H1 (cell line): ENCODE data around the gene MIPEP. TPM values are rescaled to one million over a fixed set of nuclear protein-coding genes. Genes with fewer than 3 reads are reported as not detected.

ENCODE experiments used
- CTCF ChIA-PET: fragments of 300-600 bp; sonication (Branson Sonifier 250); formaldehyde crosslinking; loops from one replicate; lab custom pipeline; 2021; ENCODE audit not compliant: partially characterized antibody; lab: Charles Lee
- POLR2A ChIA-PET: fragments of 300-600 bp; sonication (Branson Sonifier 250); formaldehyde crosslinking; loops from one replicate; lab custom pipeline; 2021; ENCODE audit warnings: inconsistent platforms; ENCODE audit not compliant: partially characterized antibody; lab: Charles Lee
- DNase-seq, 2 experiments: peaks; one replicate each; pipeline versions ENCODE4 v3.0.0 to v3.0.0-alpha.2; 2010 to 2022; ENCODE audit warnings: low spot score in 2 of 2, low read depth in 1 of 2, mixed read lengths in 1 of 2
- FAIRE-seq: peaks from 2 replicates; lab custom pipeline; 2011; peaks lifted over from hg19 to GRCh38; lab: Jason Lieb, UNC
- H2AFZ ChIP-seq: 2 replicates; pipeline ENCODE4 v1.8.1; 2012; ENCODE audit warnings: low read length, inconsistent platforms
- H2AK5ac ChIP-seq: 2 replicates; pipeline ENCODE4 v1.6.1; 2013; ENCODE audit warnings: low read depth, low read length
- H2BK120ac ChIP-seq: replicated peaks from 2 replicates; pipeline ENCODE3; 2013; ENCODE audit warnings: low read depth, low read length, inconsistent platforms
- H2BK12ac ChIP-seq: 2 replicates; pipeline ENCODE4 v1.6.1; 2013; ENCODE audit warnings: low read depth, low read length
- H2BK15ac ChIP-seq: 2 replicates; pipeline ENCODE4 v1.6.1; 2013; ENCODE audit warnings: low read length
- H2BK20ac ChIP-seq: 2 replicates; pipeline ENCODE4 v1.6.1; 2013; ENCODE audit warnings: low read length
- H2BK5ac ChIP-seq: 2 replicates; pipeline ENCODE4 v1.6.1; 2013; ENCODE audit warnings: low read depth, low read length
- H3K14ac ChIP-seq: 2 replicates; pipeline ENCODE4 v1.6.1; 2013; ENCODE audit warnings: inconsistent platforms; ENCODE audit not compliant: insufficient read length
- H3K18ac ChIP-seq: 2 replicates; pipeline ENCODE4 v1.6.1; 2013; ENCODE audit warnings: low read length; ENCODE audit errors: extremely low read depth
- H3K23ac ChIP-seq: 2 replicates; pipeline ENCODE4 v1.6.1; 2013; ENCODE audit warnings: inconsistent platforms; ENCODE audit not compliant: insufficient read length
- H3K23me2 ChIP-seq: 2 replicates; pipeline ENCODE4 v1.6.1; 2013; ENCODE audit warnings: low read depth, low read length
- H3K27ac ChIP-seq: 2 replicates; pipeline ENCODE4 v1.6.1; 2011; ENCODE audit warnings: low read depth, low read length, inconsistent platforms
- H3K27me3 ChIP-seq, 4 experiments: replicated peaks in 1 of 4; 1 replicate in 1 of 4; 2 replicates in 3 of 4; pipeline versions ENCODE4 v1.6.1 to v1.8.1; 2011 to 2013; ENCODE audit warnings: low read length in 3 of 4, mild to moderate bottlenecking in 3 of 4, inconsistent platforms in 2 of 4, mixed read lengths in 2 of 4, moderate library complexity in 1 of 4; ENCODE audit not compliant: control insufficient read depth in 3 of 4, insufficient read depth in 3 of 4; ENCODE audit errors: extremely low read depth in 1 of 4
- H3K36me3 ChIP-seq, 4 experiments: 2 replicates each; pipeline versions ENCODE4 v1.6.1 to v1.8.1; 2011 to 2013; ENCODE audit warnings: mild to moderate bottlenecking in 4 of 4, low read length in 3 of 4, moderate library complexity in 2 of 4, control low read depth in 1 of 4, inconsistent platforms in 1 of 4; ENCODE audit not compliant: insufficient read depth in 4 of 4, control insufficient read depth in 2 of 4
- H3K4ac ChIP-seq: replicated peaks from 2 replicates; pipeline ENCODE3; 2013; ENCODE audit warnings: low read length, low read depth, mixed read lengths, inconsistent platforms; ENCODE audit not compliant: insufficient read length
- H3K4me1 ChIP-seq, 4 experiments: replicated peaks in 1 of 4; 1 replicate in 1 of 4; 2 replicates in 3 of 4; pipeline versions ENCODE4 v1.6.1 to v1.8.1; 2011 to 2013; ENCODE audit warnings: low read length in 3 of 4, inconsistent platforms in 2 of 4, mixed read lengths in 1 of 4; ENCODE audit not compliant: insufficient read depth in 4 of 4, control insufficient read depth in 3 of 4
- H3K4me2 ChIP-seq, 2 experiments: 2 replicates each; pipeline versions ENCODE4 v1.6.1 to v1.8.1; 2011 to 2013; ENCODE audit warnings: low read depth in 2 of 2, low read length in 2 of 2, control low read depth in 1 of 2, inconsistent platforms in 1 of 2, mild to moderate bottlenecking in 1 of 2; ENCODE audit not compliant: insufficient read depth in 1 of 2
- H3K4me3 ChIP-seq, 4 experiments: fragments of 200-600, 300-600 bp in 1 of 4; sonication (generic), shearing (Covaris generic), sonication (Bioruptor Twin) in 1 of 4; 2 replicates each; pipeline versions ENCODE4 v1.5.1 to v1.8.1; 2011 to 2016; ENCODE audit warnings: low read length in 4 of 4, low read depth in 3 of 4, control low read depth in 2 of 4, inconsistent platforms in 2 of 4, mild to moderate bottlenecking in 2 of 4, mixed read lengths in 1 of 4, moderate library complexity in 1 of 4; ENCODE audit not compliant: insufficient read depth in 2 of 4; ENCODE audit errors: extremely low read depth in 1 of 4
- H3K56ac ChIP-seq: replicated peaks from 2 replicates; pipeline ENCODE3; 2013; ENCODE audit warnings: low read depth, mild to moderate bottlenecking, mixed read lengths, low read length, inconsistent platforms; ENCODE audit not compliant: insufficient read length
- H3K79me1 ChIP-seq: 2 replicates; pipeline ENCODE4 v1.6.1; 2013; ENCODE audit warnings: low read depth, low read length, control low read depth
- H3K79me2 ChIP-seq, 2 experiments: 2 replicates each; pipeline versions ENCODE4 v1.6.1 to v1.8.1; 2012 to 2013; ENCODE audit warnings: low read length in 2 of 2, mild to moderate bottlenecking in 2 of 2, inconsistent platforms in 1 of 2; ENCODE audit not compliant: insufficient read depth in 2 of 2, control insufficient read depth in 1 of 2
- H3K9ac ChIP-seq, 4 experiments: replicated peaks in 1 of 4; 1 replicate in 1 of 4; 2 replicates in 3 of 4; pipeline versions ENCODE4 v1.6.1 to v1.8.1; 2011 to 2013; ENCODE audit warnings: low read depth in 3 of 4, low read length in 3 of 4, control low read depth in 2 of 4, mild to moderate bottlenecking in 2 of 4, moderate library complexity in 2 of 4, inconsistent platforms in 1 of 4; ENCODE audit errors: extremely low read depth in 1 of 4
- H3K9me3 ChIP-seq, 2 experiments: 2 replicates each; pipeline versions ENCODE4 v1.6.1 to v1.8.1; 2012 to 2013; ENCODE audit warnings: mild to moderate bottlenecking in 2 of 2, moderate library complexity in 2 of 2, control low read depth in 1 of 2, inconsistent platforms in 1 of 2, low read depth in 1 of 2, low read length in 1 of 2, mixed read lengths in 1 of 2; ENCODE audit not compliant: insufficient read depth in 2 of 2
- H4K20me1 ChIP-seq, 2 experiments: replicated peaks in 1 of 2; 2 replicates each; pipeline versions ENCODE3 to v1.8.1; 2011 to 2013; ENCODE audit warnings: inconsistent platforms in 2 of 2, low read length in 2 of 2, mild to moderate bottlenecking in 1 of 2; ENCODE audit not compliant: insufficient read depth in 2 of 2, control insufficient read depth in 1 of 2
- H4K5ac ChIP-seq: 2 replicates; pipeline ENCODE4 v1.6.1; 2013; ENCODE audit warnings: low read length, low read depth, mixed read lengths, inconsistent platforms; ENCODE audit not compliant: insufficient read length
- H4K8ac ChIP-seq: 2 replicates; pipeline ENCODE4 v1.8.0; 2013; ENCODE audit warnings: mild to moderate bottlenecking, moderate library complexity, low read length, inconsistent platforms; ENCODE audit not compliant: insufficient read depth; ENCODE audit errors: extremely low read depth
- H4K91ac ChIP-seq: replicated peaks from 2 replicates; pipeline ENCODE3; 2013; ENCODE audit warnings: low read length, mixed read lengths, inconsistent platforms; ENCODE audit not compliant: insufficient read length
- EGR1 ChIP-seq: IDR thresholded peaks from 2 replicates; pipeline ENCODE4 v1.6.1; 2011; ENCODE audit warnings: low read depth, low read length, borderline replicate concordance
- HDAC6 ChIP-seq: IDR thresholded peaks from one replicate; pipeline ENCODE4 v1.7.1; 2012; ENCODE audit warnings: low read depth, mild to moderate bottlenecking, inconsistent platforms, low read length, moderate library complexity
- PHF8 ChIP-seq: fragments of 200-600 bp; sonication (generic); conservative IDR thresholded peaks from 2 replicates; pipeline ENCODE4 v1.7.1; 2012; ENCODE audit warnings: low read depth, mild to moderate bottlenecking, inconsistent platforms, low read length, moderate library complexity
- POLR2A ChIP-seq, 2 experiments: IDR thresholded peaks; 1 replicate in 1 of 2; 2 replicates in 1 of 2; pipeline ENCODE4 v1.6.1; 2011; ENCODE audit warnings: low read depth in 2 of 2, low read length in 2 of 2, mild to moderate bottlenecking in 2 of 2; ENCODE audit errors: control extremely low read depth in 1 of 2
- RXRA ChIP-seq: IDR thresholded peaks from 2 replicates; pipeline ENCODE4 v1.6.1; 2011; ENCODE audit warnings: low read depth, mild to moderate bottlenecking, low read length, moderate library complexity; ENCODE audit not compliant: insufficient read depth
- SIN3A ChIP-seq, 2 experiments: IDR thresholded peaks in 1 of 2; conservative IDR thresholded peaks in 1 of 2; 2 replicates each; pipeline ENCODE4 v1.6.1; 2011 to 2012; ENCODE audit warnings: low read length in 2 of 2, improper control_type of control experiment in 1 of 2, low read depth in 1 of 2, mild to moderate bottlenecking in 1 of 2
- TAF7 ChIP-seq: optimal IDR thresholded peaks from 2 replicates; pipeline ENCODE3; 2011; ENCODE audit warnings: low read depth, mild to moderate bottlenecking, inconsistent platforms, low read length, moderate library complexity, borderline replicate concordance
- WGBS, 2 experiments: shearing (Covaris generic) in 1 of 2; methylation state at CpG; one replicate each; pipeline versions ENCODE4 v1.1.6 to v1.1.7; 2013 to 2015; ENCODE audit warnings: low lambda C conversion rate in 2 of 2, mixed read lengths in 2 of 2, inconsistent platforms in 1 of 2, low coverage in 1 of 2, missing lambda C conversion rate in 1 of 2; ENCODE audit not compliant: insufficient replicate concordance in 2 of 2, insufficient coverage in 1 of 2, insufficient read length in 1 of 2; ENCODE audit errors: extremely low coverage in 1 of 2, missing lambda C conversion rate in 1 of 2; 5-methylcytosine and 5-hydroxymethylcytosine counted together
- polyA plus RNA-seq, 7 experiments: library from polyadenylated mRNA; depleted of rRNA in 3 of 7; stranded (reverse) in 5 of 7; unstranded in 2 of 7; fragments of >200 nt in 5 of 7; fragments of 200-250 nt in 2 of 7; gene quantifications; 1 replicate in 5 of 7; 2 replicates in 1 of 7; 4 replicates in 1 of 7; pipeline versions ENCODE4 v1.2.1 to v1.2.3, GENCODE V29; 2011 to 2013; ENCODE audit warnings: missing spikeins in 2 of 7, mixed read lengths in 2 of 7
- total RNA-seq: library from RNA; stranded (reverse); fragmentation: NEBNext Ultra II Directional; extraction: Animal tissue kit (Norgen Biotek cat#: 25700); gene quantifications from 2 replicates; pipeline ENCODE4 v1.2.1, GENCODE V29; 2021
- TF ChIP-seq, protein P1 (sequence below), 3 experiments: IDR thresholded peaks; 1 replicate in 2 of 3; 2 replicates in 1 of 3; pipeline versions ENCODE4 v1.5.1 to v1.6.1; 2011; ENCODE audit warnings: low read length in 3 of 3, mild to moderate bottlenecking in 3 of 3, inconsistent platforms in 2 of 3, low read depth in 1 of 3, moderate library complexity in 1 of 3; ENCODE audit not compliant: insufficient read depth in 1 of 3; ENCODE audit errors: control extremely low read depth in 1 of 3
- TF ChIP-seq, protein P2 (sequence below): IDR thresholded peaks from 2 replicates; pipeline ENCODE4 v1.6.1; 2012; ENCODE audit warnings: low read length, inconsistent platforms

MIPEP gene
- total and polyA plus RNA-seq, 2 of the 8 experiments (the other 6 are each of a cell fraction or from before 2014, with no cell fraction given) = 24.0 to 24.2 TPM

DNA sequence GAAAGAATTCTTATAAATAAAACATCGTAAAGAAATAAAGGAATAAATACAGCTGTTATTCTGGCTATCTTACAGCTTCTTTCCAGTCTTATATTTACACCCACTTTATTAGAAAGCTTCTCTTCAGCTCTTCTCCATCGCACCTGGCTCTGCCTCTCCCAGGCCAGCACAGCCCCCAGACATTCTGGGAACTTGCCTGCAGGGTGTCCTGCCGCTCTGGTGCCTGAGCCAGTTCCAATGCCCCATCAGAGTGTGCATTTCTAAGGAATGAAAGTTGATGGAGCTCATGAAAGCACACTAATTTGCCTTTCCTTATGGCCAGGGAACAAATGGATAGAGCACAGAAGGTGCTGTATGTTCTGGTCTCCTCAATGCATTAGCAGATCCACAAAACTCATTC is 68.7 kb downstream of the MIPEP start:
- Histone ChIP-seq H2BK12ac (no peak overlapping the region), H3K27me3 (no peaks in the 10 kb centered on the region), H4K91ac (no peak overlapping the region), H4K8ac (no peak overlapping the region), H3K27ac (no peak overlapping the region), H3K9ac (no peak overlapping the region), H2BK15ac (no peak overlapping the region), H3K23ac (no peak overlapping the region), H3K79me2 (no peaks in the 10 kb centered on the region), H3K4ac (no peak overlapping the region), H3K14ac (no peak overlapping the region), H3K4me1 (no peaks in the 10 kb centered on the region), H4K5ac (no peak overlapping the region), H3K4me3 (no peak overlapping the region), H3K36me3 (no peaks in the 10 kb centered on the region), H3K79me1 (no peaks in the 10 kb centered on the region), H3K9me3 (no peaks in the 10 kb centered on the region), H2BK5ac (no peak overlapping the region), H3K23me2 (no peaks in the 10 kb centered on the region), H2AFZ (no peak overlapping the region), H3K4me2 (no peak overlapping the region), H3K18ac (no peak overlapping the region), H2BK120ac (no peak overlapping the region), H2BK20ac (no peak overlapping the region), H4K20me1 (no peaks in the 10 kb centered on the region), H3K56ac (no peak overlapping the region), H2AK5ac (no peak overlapping the region)
- ChIA-PET CTCF (interaction anchor here (1.0 to 1.8 kb wide), 3 partner anchors 9 to 353 kb away, joined by 3 to 5 read pairs (median 5); no protein-coding TSS in a partner anchor), POLR2A (no interaction called here)
- DNase-seq (no peak), FAIRE-seq (no peak)
- WGBS, 2 experiments = 86% methylated on average over 3 of the region's 3 CpGs; no CpG with 5 or more reads in 1 of the 2 experiments
- TF ChIP-seq, protein P1, sequence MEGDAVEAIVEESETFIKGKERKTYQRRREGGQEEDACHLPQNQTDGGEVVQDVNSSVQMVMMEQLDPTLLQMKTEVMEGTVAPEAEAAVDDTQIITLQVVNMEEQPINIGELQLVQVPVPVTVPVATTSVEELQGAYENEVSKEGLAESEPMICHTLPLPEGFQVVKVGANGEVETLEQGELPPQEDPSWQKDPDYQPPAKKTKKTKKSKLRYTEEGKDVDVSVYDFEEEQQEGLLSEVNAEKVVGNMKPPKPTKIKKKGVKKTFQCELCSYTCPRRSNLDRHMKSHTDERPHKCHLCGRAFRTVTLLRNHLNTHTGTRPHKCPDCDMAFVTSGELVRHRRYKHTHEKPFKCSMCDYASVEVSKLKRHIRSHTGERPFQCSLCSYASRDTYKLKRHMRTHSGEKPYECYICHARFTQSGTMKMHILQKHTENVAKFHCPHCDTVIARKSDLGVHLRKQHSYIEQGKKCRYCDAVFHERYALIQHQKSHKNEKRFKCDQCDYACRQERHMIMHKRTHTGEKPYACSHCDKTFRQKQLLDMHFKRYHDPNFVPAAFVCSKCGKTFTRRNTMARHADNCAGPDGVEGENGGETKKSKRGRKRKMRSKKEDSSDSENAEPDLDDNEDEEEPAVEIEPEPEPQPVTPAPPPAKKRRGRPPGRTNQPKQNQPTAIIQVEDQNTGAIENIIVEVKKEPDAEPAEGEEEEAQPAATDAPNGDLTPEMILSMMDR (IDR thresholded peaks at IDR 0.05; ENCODE audit: control extremely low read depth in 1 of 3, insufficient read depth in 1 of 3, low read depth in 1 of 3, low read length in 3 of 3) = no peak
- TF ChIP-seq POLR2A (IDR thresholded peaks at IDR 0.05; ENCODE audit: control extremely low read depth in 1 of 2, low read depth in 2 of 2, low read length in 2 of 2) (no peak), EGR1 (no peak), TAF7 (no peak), SIN3A (conservative IDR thresholded peaks at IDR 0.05 in 1 of 2, IDR thresholded peaks at IDR 0.05 in 1 of 2; ENCODE audit: low read depth in 1 of 2, low read length in 2 of 2) (no peak), RXRA (no peak), HDAC6 (no peak), PHF8 (no peak)
- TF ChIP-seq, protein P2, sequence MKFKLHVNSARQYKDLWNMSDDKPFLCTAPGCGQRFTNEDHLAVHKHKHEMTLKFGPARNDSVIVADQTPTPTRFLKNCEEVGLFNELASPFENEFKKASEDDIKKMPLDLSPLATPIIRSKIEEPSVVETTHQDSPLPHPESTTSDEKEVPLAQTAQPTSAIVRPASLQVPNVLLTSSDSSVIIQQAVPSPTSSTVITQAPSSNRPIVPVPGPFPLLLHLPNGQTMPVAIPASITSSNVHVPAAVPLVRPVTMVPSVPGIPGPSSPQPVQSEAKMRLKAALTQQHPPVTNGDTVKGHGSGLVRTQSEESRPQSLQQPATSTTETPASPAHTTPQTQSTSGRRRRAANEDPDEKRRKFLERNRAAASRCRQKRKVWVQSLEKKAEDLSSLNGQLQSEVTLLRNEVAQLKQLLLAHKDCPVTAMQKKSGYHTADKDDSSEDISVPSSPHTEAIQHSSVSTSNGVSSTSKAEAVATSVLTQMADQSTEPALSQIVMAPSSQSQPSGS = no peak
